ENCODE results near the gene SLC16A9. TPM values are rescaled to one million over a fixed set of nuclear protein-coding genes. Genes with fewer than 3 reads are reported as not detected.

The SLC16A9 gene
- total RNA-seq, 2 donors from 2014 or later = 1.7 to 6.1 TPM

DNA sequence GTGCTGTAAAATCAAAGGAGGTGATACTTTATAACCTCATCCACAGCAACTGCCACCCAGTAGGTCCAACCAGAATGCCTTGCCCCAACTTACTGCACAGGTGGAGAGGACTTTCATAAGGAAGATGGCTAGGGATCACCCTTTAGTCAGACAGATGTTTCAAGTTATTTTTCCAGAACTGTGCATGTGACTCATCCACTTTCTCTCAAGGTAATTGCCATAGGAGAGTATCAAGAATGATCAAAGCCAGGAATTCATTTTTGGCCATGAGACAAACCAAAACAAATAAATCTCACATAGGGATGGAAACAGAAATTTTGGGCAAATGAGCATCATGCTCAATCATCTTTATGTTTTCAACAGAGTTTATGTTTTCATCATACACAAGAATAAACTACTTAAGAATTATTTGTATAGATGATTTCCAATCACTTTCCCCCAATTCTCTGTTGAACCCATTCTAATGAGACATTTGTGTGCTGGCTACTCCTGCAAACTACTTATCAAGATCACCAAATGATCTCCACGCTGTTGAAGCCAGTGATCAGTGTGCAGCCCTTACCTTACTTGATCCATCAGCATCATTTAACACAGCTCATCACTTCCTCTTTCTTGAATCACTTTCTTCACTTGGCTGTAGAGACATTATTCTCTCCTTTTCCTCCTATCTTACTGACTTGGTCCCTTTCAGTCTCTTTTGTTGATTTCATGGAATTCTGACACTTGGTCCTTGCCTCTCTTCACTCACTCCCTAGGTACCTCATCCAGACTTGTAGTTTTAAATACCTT, 74.0 kb downstream of the SLC16A9 start:
- no peak for DNase-seq (ENCODE audit: low spot score)
- intact Hi-C loops (cut with DNase I) = loop anchor here in 1 of 2 donors (10.0 kb wide), 1 partner anchor 409 kb away; no protein-coding TSS in a partner anchor

DNA sequence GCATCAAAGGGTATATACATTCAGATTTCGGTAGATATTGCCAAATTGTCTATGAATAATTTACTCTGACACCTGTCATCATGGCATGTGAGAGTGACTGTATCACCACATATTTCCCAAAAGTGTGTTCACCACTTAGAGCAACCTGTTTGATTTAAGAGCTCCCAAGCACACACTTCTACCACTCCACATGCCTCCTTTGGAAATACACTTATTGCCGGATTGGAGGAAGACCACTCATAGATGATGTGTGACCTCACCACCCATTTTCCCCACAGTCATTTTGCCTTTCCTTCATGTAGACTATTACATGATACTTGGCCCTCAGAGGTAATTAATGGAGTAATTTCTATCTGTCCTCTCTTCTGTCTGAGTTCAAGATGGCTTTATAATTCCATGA, 75.5 kb downstream of the SLC16A9 start:
- no peak for DNase-seq (ENCODE audit: low spot score)
- intact Hi-C loops (cut with DNase I) = loop anchor here in 1 of 2 donors (10.0 kb wide), 1 partner anchor 411 kb away; no protein-coding TSS in a partner anchor

DNA sequence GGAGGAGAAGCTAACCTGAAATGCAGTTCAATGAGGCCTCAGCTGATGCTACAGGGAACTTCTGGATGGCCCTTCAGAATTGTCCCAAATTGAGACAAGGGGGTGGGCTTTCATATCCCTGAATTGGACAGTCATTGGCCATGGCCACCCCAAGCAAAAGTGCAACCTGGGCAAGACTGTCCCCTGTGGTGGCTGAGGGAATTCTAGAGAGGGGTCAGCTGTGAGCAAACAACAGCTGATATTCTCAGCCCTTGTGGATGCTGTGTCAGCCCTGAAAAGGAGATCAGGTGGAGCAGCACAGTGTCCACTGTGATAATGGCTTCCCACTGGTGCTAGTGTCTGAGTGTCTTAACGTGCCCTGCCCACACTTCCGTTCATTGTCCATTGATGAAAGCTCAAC, 76.6 kb downstream of the SLC16A9 start:
- no peak for DNase-seq (ENCODE audit: low spot score)
- intact Hi-C loops (cut with DNase I) = loop anchor here in 1 of 2 donors (10.0 kb wide), 1 partner anchor 412 kb away; no protein-coding TSS in a partner anchor

DNA sequence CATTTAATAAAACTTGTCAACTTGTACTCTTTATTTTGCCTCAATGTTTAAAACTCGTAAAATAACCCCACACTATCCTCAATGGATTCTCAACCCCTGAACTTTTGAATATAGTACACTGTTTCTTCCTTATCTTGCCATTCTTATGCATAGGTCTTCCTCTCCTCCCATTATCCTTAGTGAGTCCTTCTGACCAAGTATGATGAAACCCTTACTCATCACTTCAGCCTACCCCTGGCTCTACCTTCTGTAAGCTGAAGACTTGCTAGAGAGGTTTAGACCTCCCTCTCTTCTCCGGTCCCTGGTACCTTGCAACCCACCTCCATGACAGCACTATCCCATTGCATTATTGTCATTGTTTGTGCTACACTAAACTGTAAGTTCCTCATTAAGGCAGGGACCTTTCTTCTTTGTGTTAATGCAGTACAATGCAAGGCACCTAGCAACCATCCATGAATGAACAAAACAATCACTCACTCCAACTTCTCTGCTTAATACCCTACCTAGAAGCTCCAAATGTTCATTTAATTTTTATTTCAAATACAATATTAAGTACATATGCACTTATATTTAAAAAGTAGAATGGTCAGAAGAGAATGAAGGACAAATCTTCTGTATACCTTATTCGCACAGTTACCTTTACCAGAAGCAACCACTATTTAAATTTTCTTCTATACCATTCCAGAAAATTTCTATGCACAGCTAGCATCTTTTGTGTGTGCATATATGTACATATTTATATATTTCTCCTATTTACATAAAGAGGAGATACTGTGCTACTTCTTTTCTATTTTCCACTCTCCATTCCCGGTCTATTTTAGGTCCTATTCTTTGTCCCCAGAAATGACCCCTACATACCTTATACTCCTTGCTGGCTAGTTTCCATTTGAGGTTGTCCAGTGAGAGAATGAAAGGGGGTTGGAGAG, 77.5 kb downstream of the SLC16A9 start:
- DNase-seq (ENCODE audit: low spot score) = no peak
- intact Hi-C loops (cut with DNase I) = loop anchor here in 1 of 2 donors (10.0 kb wide), 1 partner anchor 413 kb away; no protein-coding TSS in a partner anchor

DNA sequence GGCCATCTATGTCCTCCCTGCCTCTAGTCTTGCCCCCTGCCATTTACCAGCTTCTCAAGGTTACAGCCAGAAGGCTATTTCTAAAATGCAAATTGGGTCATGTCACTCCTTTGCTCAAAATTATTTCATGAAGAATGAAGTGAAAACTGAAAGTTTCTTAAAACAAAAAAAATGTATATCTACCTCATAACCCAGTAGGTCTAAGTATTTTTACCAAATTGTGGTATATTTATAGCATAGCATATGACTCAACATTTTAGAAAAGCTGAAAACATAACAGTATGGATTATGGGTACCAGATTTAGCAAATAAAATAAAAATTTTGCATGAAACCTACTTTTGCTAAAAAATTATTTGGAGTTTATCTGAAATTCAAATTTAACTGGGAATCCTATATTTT, 78.4 kb downstream of the SLC16A9 start:
- intact Hi-C loops (cut with DNase I) = loop anchor here in 1 of 2 donors (10.0 kb wide), 1 partner anchor 414 kb away; no protein-coding TSS in a partner anchor
- no peak for DNase-seq (ENCODE audit: low spot score)

DNA sequence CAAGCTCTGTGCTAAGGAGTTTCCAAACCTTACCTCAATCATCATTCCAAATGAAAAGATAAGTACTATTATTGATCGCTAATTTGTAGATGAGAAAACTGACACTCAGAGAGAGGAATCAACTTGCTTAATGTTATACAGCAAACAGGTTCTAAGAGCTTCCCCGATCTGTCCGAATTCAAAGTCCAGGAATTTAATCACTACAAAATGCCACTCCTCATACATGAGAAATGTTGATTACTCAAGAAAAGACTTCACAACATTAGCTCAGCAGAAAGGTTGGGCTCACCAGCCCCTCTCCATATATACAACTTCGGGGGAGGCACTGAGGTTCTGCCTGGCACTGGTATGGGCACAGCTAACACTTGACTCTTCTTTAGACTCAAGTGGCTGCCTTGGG, 80.7 kb downstream of the SLC16A9 start:
- DNase-seq (ENCODE audit: low spot score) = no peak
- intact Hi-C loops (cut with DNase I) = loop anchor here (10.0 kb wide), 6 partner anchors 176 to 576 kb away; partner anchors contain the start of gene CCDC6 (in 1 of the 2)

DNA sequence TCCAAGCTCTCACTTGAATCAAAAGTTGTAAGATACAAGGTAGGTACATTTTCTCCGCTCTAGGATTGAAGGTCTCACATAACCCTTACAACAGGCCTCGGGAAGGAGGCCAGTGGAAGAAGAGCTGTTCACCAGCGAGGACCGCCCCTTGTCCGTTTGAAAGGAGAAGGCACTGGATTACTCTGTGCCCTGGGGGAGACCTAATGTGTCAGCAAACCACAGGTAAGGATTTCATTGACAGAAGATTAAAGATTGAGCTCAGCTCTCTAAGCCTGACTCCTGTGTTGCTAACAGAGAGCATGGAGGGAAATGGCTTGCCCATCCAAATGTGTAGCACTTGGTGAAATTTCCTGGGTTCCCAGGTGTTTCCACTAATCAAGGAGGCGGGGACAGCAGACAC, 81.2 kb downstream of the SLC16A9 start:
- intact Hi-C loops (cut with DNase I) = loop anchor here (10.0 kb wide), 6 partner anchors 176 to 576 kb away; partner anchors contain the start of gene CCDC6 (in 1 of the 2)
- no peak for DNase-seq (ENCODE audit: low spot score)

DNA sequence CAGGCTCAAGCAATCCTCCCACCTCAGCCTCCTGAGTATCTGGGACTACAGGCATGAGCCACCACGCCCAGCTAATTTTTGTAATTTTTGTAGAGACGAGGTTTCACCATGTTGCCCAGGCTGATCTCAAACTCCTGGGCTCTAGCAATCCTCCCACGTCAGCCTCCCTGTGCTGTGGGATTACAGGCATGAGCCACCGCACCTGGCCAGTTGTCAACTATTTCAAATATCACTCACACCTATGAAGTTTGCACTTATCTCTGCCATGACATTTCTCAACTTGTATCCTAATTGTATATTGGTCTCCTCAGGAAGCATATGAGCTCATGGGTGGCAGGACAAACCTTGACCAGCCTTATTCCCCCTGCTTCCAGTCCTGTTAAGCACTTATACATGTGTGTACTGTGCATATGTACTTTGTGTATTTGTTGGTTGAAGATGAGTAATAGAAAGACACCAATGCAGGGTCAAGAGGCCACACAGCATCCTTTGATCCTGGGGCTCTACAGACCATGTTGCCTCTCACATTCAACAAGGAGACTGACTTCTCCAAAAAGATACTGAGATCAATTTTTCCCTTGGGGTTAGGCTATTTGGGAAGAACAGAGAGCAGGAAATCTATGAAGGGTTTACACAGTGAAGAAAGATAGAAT, 82.2 kb downstream of the SLC16A9 start:
- intact Hi-C loops (cut with DNase I) = loop anchor here (2.0 to 10.0 kb wide), 7 partner anchors 177 to 577 kb away; partner anchors contain the start of gene CCDC6 (in 1 of the 2)

DNA sequence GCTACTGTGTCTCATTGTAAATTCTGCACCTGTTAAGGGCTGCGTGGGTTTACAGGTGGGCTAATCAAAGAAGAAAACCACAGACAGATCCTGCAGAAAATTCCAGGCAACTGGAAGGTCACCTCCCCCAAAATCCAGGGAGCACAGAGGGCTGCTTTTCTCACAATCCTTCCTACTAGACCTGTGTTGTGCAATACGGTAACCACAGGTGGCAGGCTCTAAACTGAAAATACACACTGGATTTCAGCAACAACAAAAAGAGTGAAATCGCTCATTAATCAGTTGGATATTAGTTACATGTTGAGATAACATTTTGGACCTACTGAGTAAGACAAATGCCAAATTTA, 83.2 kb downstream of the SLC16A9 start:
- intact Hi-C loops (cut with DNase I) = loop anchor here (2.0 to 10.0 kb wide), 7 partner anchors 178 to 578 kb away; partner anchors contain the start of gene CCDC6 (in 1 of the 2)
- no peak for DNase-seq (ENCODE audit: low spot score)

More for the DNA sequence above, 82.2 kb downstream of the SLC16A9 start:
- DNase-seq (ENCODE audit: low spot score) = no peak

DNA sequence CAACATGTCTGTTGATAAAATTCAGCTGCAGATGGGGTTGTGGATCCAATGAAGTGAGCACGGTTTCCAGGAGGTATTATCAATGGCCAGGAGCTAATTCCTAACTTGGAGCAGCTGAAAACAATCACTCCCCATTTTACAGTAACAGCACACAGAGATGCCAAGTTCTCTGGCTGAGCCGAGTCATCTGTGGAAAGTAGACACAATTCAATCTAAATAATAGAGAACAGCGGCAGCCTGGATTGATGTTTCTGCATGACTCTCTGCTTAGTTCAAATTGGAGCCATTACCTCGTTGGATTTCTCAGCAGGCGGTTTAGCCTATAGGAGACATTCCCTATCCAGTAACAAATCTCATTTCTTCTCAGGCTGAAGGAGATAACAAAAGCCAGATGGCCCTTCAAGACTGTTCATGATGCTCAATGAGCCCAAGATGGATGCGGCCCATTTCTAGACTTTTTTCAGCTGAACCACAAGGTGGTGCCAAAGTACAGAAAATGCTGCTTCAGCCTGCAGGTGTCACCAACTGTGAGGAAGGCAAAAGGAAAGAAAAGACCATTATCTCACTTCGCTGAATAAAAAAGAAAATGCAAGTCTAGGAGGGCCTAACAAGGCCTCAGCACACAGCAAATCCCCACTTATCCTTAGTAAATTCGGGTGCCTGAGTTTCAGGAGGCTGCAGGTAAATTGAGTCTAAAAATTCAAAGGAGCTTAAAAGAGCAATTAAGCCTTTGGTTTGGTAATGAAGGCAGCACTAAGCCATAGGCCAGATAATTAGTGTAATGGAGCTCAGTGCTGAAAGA, 83.7 kb downstream of the SLC16A9 start:
- no peak for DNase-seq (ENCODE audit: low spot score)
- intact Hi-C loops (cut with DNase I) = loop anchor here (2.0 to 10.0 kb wide), 7 partner anchors 179 to 579 kb away; partner anchors contain the start of gene CCDC6 (in 1 of the 2)

DNA sequence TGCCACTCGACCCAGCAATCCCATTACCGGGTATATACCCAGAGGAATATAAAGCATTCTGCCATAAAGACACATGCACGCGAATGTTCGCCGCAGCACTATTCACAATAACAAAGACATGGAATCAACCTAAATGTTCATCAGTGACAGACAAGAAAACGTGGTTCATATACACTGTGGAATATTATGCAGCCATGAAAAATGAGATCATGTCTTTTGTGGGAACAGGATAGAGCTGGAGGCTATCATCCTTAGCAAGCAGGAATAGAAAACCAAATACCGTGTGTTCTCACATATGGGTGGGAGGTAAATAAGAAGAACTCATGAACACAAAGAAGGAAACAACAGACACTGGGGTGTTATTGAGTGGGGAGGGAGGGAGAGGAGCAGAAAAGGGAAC, 84.7 kb downstream of the SLC16A9 start:
- DNase-seq (ENCODE audit: low spot score) = no peak
- intact Hi-C loops (cut with DNase I) = loop anchor here (10.0 kb wide), 6 partner anchors 180 to 580 kb away; partner anchors contain the start of gene CCDC6 (in 1 of the 2)

DNA sequence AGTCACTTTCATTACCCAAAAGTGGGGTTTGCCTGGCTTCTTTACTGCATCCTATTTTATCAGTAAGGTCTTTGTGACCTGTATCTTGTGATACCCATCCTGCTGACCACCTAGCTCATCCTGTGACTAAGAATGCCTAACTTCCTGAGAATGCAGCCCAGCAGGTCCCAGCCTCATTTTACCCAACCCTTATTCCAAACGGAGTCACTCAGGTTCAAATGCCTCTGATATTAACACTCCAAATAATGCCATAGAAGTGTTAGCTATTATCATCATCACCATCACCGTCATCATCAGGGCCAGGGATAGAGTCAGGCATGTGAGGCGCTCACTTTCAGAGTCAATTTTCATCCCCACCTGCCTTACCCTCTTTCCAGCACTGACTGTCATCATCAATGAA, 85.5 kb downstream of the SLC16A9 start:
- intact Hi-C loops (cut with DNase I) = loop anchor here (10.0 kb wide), 6 partner anchors 181 to 581 kb away; partner anchors contain the start of gene CCDC6 (in 1 of the 2)
- DNase-seq (ENCODE audit: low spot score) = no peak

DNA sequence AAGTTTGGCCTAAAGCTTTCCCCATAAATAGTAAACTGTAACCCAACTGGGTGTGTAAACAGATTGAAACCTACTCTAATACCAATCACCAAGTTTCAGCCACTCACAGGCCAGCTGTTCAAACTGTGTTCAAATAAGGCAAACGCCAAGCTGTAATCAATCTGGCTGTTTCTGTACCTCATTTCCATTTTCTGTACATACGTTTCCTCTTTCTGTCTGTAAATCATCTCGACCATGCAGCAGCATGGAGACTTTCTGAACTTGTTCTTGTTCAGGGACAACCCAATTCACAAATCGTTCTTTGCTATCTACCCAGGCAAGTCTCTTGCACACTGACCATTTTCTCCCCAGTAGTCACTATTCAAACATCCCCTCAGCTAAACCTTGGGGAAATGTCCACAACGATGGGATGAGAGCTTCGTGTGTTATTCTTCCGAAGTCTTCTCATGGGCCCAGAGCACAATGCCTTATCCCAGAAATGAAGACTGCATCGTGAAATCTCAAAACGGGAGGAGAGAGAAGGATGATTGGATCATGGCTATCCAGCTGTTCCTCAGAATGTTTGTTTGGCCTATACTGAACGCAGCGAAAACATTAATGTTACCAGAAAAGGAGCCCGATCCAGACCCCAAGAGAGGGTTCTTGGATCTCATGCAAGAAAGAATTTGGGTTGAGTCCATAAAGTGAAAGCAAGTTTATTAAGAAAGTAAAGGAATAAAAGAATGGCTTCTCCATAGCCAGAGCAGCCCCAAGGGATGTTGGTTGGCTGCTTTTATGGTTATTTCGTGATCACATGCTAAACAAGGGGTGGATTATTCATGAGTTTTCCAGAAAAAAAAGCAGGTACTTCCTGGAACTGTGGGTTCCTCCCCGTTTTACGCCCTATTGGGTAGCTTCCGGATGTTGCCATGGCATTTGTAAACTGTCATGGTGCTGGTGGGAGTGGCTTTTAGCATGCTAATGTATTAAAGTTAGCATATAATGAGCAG, 86.2 kb downstream of the SLC16A9 start:
- DNase-seq (ENCODE audit: low spot score) = no peak
- intact Hi-C loops (cut with DNase I) = loop anchor here (10.0 kb wide), 6 partner anchors 181 to 581 kb away; partner anchors contain the start of gene CCDC6 (in 1 of the 2)

DNA sequence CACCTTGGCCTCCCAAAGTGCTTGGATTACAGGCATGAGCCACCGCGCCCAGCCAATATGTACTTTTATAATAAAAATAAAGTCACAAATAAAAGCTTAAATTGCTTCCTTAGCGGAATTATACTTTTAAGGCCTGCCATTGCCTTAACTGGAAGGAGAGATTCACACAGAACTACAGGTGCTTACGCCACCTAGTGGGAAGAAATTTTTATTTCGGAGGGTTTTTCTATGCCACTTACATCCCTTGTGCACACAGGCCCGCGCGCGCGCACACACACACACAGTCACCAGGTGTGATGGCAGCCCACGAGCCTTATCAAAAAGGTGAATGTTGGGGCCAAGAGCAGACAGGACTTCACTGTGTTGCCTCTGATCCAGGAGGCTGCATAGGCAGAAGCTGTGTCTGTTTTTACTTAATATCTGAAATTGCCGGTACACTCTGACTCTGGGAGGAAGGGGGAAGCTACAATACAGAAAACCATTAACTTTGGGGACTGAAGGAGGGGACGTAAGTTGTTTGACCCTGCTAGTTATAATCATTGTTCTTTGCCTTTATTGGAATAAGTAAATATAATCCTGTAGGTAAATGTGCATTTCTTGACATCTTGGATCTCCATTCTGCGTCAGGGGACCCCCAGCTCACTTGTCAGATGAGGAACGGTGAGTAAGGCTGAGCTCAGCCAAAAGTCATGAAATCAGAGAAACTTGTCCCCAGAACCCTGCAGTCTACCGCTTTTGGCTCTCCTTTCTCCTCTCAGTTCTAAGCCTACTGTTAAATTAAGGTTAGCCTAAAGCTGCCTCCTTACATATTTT, 87.1 kb downstream of the SLC16A9 start:
- DNase-seq (ENCODE audit: low spot score) = no peak
- intact Hi-C loops (cut with DNase I) = loop anchor here (10.0 kb wide), 6 partner anchors 182 to 582 kb away; partner anchors contain the start of gene CCDC6 (in 1 of the 2)

DNA sequence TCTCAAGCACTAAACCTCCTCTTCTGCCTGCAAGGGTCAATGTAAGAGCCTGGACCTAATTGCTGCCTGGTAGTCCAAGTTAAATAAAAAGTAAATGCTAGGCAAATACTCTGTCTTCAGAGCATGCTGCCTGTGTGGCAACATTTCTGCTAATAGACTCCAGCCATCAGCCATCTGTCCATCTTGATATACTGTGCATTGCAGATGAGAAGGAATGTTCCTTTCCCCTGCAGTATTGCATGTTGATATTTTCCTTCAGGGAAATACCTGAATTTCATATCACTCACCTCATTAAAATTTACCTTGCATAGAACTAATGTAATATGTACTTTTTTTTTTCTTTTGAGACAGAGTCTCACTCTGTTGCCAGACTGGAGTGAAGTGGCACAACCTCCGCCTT, 87.9 kb downstream of the SLC16A9 start:
- DNase-seq (ENCODE audit: low spot score) = no peak
- intact Hi-C loops (cut with DNase I) = loop anchor here (10.0 kb wide), 6 partner anchors 183 to 583 kb away; partner anchors contain the start of gene CCDC6 (in 1 of the 2)

DNA sequence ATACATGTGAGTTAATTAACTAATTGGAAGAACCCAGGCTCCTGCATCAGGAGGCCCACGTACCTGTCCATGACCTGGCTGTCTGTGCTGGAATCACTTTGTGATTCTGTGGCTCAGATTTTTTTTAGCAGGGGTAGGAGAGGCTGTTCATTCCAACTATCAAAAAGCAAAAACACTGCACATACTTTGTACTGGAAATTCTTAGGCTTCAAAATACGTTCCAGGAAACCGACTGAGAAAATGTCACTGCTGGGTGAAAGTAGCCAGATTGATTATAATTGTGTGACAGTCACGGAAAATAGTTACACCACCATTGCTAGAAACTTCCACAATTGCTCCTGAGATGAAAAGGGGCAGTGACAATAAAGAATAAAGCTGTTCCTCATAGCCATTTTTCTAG, 91.0 kb downstream of the SLC16A9 start:
- intact Hi-C loops (cut with DNase I) = no loop called here
- no peak for DNase-seq (ENCODE audit: low spot score)
